GM10266 (cell line): ENCODE results near the gene KDSR.

ENCODE experiments used
- DNase-seq: peaks from one replicate; pipeline ENCODE4 v3.0.0; 2012; ENCODE audit errors: extremely low spot score
- TF ChIP-seq, protein P1 (sequence below): IDR thresholded peaks from 2 replicates; pipeline ENCODE4 v1.5.1; 2012; ENCODE audit warnings: mild to moderate bottlenecking, low read depth; ENCODE audit not compliant: control insufficient read depth, insufficient read depth; ENCODE audit errors: missing control alignments

KDSR gene

DNA sequence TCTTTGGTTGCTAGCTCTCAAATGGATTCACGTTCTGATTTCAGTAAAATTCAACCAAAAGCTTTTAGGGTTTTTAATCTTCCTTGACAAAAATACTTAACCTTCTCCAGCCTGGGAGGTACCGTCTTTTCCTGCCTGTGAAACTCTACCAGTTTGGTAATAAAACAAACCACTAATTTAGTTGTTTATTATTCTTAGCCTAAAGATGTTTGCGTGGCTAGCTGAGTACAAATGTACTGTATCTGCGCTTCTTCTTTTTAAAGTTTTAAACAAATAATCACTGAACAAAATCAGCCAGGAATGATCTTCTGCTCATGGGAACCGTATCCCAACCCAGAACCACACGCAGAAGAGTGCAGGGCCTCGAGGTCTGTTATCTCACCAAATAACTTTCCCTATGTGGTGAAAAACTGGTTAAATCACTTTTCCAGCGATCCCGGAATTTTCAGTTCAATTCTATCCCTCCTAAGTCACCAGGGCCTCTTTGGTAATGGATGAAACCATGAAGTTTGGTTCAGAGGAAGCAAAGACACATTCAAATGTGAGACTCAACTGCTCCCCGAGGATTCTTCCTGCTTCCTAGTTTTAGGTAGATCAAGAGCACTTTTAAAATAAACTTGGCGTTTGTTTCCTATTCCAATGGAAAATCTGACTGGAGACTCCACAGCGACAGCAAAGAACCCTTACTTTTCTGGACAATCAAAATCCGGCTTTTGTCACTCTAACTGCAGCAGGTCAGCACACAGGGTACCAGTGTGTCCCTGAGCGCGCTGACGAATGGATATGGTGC lies 83.5 kb downstream of the KDSR start:
- TF ChIP-seq, protein P1, sequence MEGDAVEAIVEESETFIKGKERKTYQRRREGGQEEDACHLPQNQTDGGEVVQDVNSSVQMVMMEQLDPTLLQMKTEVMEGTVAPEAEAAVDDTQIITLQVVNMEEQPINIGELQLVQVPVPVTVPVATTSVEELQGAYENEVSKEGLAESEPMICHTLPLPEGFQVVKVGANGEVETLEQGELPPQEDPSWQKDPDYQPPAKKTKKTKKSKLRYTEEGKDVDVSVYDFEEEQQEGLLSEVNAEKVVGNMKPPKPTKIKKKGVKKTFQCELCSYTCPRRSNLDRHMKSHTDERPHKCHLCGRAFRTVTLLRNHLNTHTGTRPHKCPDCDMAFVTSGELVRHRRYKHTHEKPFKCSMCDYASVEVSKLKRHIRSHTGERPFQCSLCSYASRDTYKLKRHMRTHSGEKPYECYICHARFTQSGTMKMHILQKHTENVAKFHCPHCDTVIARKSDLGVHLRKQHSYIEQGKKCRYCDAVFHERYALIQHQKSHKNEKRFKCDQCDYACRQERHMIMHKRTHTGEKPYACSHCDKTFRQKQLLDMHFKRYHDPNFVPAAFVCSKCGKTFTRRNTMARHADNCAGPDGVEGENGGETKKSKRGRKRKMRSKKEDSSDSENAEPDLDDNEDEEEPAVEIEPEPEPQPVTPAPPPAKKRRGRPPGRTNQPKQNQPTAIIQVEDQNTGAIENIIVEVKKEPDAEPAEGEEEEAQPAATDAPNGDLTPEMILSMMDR, result no peak
- DNase-seq, result no peak

DNA sequence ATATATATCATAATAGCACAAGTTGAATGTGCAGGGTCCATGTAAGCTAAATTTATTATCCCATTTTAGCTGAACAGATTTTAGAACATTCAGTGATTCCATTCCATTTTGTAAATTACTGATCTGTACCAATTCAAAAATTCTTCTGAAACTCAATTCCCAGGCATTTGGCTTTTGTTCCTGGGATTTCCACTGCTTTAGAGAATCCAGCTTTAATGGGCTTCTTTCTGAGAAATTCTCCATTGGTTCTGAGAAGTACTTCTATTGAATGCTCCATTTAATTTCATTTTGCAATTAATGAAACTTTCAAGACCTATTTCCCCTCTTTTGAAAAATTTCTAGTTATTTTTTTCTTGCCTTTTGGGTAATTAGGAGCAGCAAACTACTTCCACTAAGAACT lies 84.2 kb downstream of the KDSR start:
- TF ChIP-seq, protein P1, result no peak
- DNase-seq, result no peak
